ENCODE data around the gene L3MBTL4.

The L3MBTL4 gene

DNA sequence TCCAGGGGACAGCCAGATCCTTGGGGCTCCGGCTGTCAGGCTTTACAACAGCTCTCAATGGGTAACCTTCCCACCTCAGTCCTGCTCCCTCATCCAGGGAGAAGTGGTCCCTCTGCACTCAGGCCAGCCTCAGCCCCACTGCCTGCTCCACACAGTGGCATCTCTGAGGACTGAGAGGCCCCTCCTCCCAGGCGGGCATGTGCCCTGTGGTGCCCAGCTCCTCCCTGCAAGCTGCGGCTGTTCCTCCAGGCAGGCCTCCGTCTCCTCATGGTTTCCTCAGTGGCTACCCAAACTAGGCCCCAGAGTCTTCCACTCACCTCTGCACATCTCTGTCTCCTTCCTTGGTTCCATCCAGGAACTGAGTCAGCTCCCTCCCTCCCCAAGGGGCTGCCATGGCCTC is 437.7 kb downstream of the L3MBTL4 start:
- DNase-seq, result no peak

DNA sequence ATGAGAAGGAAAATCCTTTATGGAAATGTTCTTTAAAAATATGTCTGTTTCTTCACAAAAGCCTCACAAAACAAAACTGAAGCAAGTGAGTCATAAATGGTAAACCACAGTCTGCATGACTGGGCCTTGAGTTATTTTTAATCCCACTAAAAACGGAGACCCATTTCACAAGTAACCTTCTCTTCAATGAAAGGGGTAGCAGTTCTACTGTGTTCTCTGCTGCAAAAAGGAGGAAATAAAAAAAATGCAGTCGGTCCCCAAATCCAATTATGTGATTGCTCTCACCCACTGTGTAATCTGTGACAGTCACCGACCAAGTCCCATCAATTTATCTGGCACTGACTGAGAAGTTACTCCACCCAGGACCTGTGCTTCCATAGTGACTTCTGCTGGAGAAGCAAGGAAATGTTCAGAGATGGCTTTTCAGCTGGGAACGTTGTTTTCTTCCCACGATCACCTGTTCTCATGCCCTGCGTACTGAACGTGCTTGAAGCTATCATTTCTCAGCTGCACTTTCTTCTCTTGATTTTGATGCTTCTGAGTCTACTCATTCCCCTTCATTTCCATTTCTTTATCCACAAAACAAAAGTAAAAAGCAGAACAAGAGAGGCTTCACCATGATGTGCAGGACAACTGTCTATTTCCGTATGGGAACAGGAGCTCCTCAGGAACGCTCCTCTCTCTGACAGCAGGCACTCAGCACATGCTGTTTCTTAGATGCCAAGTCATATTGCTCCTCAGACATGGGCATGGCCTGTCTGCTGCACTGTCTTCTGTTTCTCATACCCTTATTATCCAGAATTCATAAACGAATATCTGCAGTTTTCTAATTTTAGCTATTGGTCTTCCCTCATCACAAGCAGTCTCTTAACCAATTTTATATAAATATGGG is 439.4 kb downstream of the L3MBTL4 start:
- no peak for DNase-seq

DNA sequence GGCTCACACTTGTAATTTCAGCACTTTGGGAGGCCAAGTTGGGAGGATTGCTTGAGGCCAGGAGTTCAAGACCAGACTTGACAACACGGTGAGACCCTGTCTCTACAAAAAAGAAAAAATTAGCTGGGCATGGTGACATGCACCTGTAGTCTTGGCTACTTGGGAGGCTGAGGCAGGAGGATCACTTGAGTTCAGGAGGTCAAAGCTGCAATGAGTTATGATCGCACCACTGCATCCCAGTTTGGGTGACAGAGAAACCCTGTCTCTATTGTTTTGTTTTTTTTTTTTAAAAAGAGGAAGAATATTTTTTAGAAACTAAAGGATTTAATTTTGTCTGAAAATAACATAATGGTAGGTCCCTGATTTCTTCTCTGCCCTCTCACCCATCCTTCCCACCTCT is 440.0 kb downstream of the L3MBTL4 start:
- no peak for DNase-seq

DNA sequence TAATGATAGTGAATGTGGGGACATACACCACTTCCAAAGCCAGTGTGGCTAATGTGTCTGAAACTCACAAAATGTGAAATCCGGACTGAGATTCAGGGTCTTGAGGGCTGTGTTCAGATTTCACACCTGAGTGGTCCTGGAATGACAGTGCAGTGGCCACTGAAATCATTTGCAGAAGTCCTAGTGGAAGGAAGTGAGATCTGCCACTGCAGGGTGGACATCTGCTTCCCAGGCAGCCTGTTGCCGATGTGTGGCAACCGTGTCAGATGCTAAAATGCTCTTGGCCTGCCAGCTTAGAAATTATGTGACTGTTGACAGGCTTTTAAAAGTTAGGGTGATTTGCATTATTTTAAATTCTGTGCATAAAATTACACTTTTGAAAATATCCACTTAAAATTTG is 441.6 kb downstream of the L3MBTL4 start:
- no peak for DNase-seq

GRCh38 chr18:5972298-5972697 is 442.4 kb downstream of the L3MBTL4 start:
- no peak for DNase-seq

GRCh38 chr18:5969989-5970403 is 444.7 kb downstream of the L3MBTL4 start:
- DNase-seq, result peak; percentile 54

GRCh38 chr18:5969355-5969988 is 445.2 kb downstream of the L3MBTL4 start:
- DNase-seq, result no peak

- DNase-seq, result no peak
These were observed 447.0 kb downstream of the L3MBTL4 start for GRCh38 chr18:5967666-5968065.

GRCh38 chr18:5967007-5967406 is 447.7 kb downstream of the L3MBTL4 start:
- no peak for DNase-seq

GRCh38 chr18:5966514-5966913 is 448.2 kb downstream of the L3MBTL4 start:
- no peak for DNase-seq

- no peak for DNase-seq
These were observed 449.7 kb downstream of the L3MBTL4 start for GRCh38 chr18:5964996-5965395.

DNA sequence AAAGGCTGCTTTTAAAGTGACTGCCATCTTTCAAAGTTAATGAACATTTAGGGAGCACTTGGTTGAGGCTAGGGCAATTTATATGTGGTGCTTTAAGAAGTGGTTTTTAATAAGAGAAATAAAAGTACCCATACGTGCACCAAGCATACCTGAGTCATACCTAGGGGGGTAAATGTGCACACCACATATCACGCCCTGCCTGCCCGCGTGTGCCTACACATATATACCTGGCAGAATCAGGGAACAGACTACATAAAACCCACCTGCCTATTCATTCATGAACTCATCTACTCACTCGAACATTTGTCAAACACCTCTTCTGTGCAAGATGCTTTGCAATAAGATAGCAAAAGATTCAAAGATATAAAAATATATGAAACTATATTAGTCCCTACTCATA is 450.1 kb downstream of the L3MBTL4 start:
- no peak for DNase-seq

GRCh38 chr18:5964108-5964507 is 450.6 kb downstream of the L3MBTL4 start:
- DNase-seq, result no peak

DNA sequence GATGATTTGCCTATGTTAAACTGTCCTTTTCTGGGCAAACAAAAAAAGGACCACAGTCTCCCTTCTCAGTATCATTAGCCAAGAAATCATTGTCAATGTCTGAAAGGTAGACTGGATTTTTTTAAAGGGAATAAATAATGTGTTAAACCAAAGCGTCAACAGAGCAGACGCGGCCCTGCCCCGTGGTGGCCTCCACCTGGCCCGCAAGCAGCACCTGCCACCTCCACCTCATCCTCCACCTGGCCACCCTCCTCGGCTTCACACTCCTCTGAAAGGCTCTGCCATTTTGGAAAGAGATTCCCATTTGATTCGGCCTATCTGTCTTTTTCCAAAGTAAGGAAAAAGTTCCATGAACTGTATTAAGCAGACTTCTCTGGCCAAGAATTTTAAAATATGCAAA is 451.4 kb downstream of the L3MBTL4 start:
- DNase-seq, result no peak

DNA sequence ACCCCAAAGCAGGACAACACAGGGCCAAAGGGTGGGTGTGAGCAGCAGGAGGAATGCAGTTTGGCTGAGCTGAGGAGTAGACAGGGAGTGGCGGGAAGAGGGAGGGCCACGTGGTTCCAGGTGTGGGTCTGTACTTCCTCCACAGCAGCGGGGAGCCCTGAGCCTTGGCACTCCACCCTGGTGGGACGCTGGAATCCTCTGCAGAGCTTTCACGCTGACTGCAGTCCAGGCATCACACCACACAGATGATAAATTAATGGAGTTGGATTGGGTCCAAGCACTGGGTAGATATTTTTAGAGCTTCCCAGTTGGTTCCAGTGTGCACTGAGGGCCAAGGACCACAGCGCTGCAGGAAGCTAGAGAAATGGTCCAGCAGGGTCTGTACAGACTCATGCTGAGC is 452.3 kb downstream of the L3MBTL4 start:
- no peak for DNase-seq

DNA sequence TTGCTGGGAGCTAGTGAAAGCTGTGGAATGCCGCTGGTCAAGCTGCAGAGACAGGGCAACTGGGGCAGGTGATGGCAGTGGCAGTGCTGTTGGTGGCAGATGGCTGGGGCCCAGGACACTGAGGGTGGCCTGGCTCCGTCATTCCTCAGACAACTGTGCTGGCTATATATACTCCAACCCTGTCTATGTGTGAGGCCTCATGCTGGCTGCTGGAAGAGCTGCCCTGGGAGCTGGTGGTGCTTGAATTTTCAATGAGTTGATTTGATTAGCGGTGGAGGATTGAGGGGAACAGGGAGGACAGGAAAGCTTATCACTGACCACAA is 452.9 kb downstream of the L3MBTL4 start:
- no peak for DNase-seq

- DNase-seq, result no peak
These were observed 453.4 kb downstream of the L3MBTL4 start for GRCh38 chr18:5961097-5961827.

- DNase-seq, result no peak
These were observed 455.9 kb downstream of the L3MBTL4 start for GRCh38 chr18:5958822-5959221.

DNA sequence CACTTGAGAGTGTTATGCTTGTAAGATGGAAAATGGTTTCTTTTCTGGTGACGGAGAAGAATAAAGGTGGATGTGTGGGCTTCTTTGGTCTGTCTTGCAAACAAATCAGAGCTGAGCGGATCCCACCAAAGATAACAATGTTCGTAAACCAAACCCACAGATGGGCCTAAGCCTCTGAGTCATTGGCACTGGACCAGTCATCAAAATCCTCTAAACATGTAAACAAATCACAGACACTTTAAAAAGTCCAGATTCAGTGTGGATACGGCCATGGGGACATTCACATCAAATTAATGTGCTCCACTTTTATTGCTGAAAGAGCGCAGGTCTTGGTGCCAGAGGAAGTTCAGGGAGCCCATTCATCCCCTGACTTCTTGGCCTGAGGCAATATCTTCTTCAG is 458.9 kb downstream of the L3MBTL4 start:
- DNase-seq, result no peak

- DNase-seq, result no peak
These were observed 463.1 kb downstream of the L3MBTL4 start for GRCh38 chr18:5951515-5952091.

GRCh38 chr18:5948781-5949180 is 465.9 kb downstream of the L3MBTL4 start:
- DNase-seq, result no peak

DNA sequence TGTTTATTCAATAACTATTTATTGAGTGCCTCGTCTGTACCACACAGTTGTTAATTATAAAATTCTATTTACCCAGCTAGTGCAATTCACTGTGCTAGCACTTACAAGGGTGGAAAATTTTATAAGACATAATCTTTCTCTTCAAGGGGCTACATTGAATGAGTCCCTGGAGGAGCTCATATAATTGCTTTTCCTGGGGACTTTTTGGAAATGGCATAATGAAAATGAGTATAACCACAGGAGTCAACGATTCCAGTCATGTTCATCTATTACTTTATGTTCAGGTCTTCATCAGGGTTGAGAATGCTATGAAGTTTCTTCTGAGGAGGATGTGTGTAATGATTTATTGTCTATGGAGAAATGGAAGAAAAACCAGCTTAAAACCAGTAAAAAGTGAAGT is 466.5 kb downstream of the L3MBTL4 start:
- no peak for DNase-seq

DNA sequence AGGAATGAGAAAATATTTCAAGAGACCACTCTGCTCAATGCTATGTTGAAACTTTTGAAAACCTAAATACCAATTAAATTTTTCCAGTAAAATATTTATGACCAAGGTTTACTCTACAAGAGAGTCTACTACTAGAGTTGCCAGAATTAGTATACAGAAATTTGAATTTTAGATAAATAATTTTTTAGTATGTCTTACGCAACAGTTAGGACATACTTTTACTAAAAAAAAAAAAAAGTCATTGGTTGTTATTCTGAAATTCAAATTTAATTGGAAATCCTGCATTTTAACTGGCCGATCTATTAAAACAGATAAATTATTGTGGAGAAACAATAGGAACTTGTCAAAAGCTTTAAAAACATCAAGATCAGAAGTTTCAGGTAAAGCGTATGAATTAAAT is 470.3 kb downstream of the L3MBTL4 start:
- no peak for DNase-seq

- DNase-seq, result peak; percentile 88
These were observed 471.2 kb downstream of the L3MBTL4 start for GRCh38 chr18:5943514-5943913.

Data from DMS79 treated with DMSO at 0.1 percent for 48 hours (cell line).